ENCODE data around the gene GPR78. TPM values are rescaled to one million over a fixed set of nuclear protein-coding genes. Genes with fewer than 3 reads are reported as not detected.

GPR78 gene
- total RNA-seq, 1 experiment from 2014 or later, result 5.7 TPM

DNA sequence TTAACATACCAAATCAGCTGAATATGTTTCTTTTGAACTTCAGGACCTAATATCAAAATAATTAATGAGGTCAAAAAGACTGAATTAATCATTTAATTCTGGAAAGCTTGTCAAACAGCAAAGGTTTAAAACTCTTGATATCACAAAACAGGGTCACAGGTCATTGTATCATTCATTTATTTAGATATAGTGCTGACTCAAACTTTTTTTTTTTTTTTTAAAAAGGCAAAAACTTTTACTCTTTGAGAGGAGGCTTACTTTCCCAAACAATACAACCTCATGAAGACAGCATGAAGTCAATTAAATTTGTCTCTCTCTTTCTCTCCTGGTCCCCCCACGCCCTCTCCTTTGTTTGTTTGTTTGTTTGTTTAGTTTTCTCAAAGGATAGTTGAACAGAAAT lies 15.6 kb upstream of the GPR78 start:
- TF ChIP-seq TCF7 (CRISPR knock-in tag; IDR thresholded peaks at IDR 0.05; ENCODE audit: low read depth) (no peak), SOX15 (CRISPR knock-in tag; IDR thresholded peaks at IDR 0.05) (no peak), E2F4 (CRISPR knock-in tag; IDR thresholded peaks at IDR 0.05; ENCODE audit: borderline replicate concordance, low read depth) (no peak), RORB (CRISPR knock-in tag; IDR thresholded peaks at IDR 0.05) (no peak), CREM (CRISPR knock-in tag; IDR thresholded peaks at IDR 0.05) (no peak), RELA (CRISPR knock-in tag; IDR thresholded peaks at IDR 0.05; ENCODE audit: borderline replicate concordance) (no peak)
- TF ChIP-seq, protein P1, sequence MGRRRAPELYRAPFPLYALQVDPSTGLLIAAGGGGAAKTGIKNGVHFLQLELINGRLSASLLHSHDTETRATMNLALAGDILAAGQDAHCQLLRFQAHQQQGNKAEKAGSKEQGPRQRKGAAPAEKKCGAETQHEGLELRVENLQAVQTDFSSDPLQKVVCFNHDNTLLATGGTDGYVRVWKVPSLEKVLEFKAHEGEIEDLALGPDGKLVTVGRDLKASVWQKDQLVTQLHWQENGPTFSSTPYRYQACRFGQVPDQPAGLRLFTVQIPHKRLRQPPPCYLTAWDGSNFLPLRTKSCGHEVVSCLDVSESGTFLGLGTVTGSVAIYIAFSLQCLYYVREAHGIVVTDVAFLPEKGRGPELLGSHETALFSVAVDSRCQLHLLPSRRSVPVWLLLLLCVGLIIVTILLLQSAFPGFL (CRISPR knock-in tag; IDR thresholded peaks at IDR 0.05; ENCODE audit: borderline replicate concordance), result no peak
- TF ChIP-seq, protein P2, sequence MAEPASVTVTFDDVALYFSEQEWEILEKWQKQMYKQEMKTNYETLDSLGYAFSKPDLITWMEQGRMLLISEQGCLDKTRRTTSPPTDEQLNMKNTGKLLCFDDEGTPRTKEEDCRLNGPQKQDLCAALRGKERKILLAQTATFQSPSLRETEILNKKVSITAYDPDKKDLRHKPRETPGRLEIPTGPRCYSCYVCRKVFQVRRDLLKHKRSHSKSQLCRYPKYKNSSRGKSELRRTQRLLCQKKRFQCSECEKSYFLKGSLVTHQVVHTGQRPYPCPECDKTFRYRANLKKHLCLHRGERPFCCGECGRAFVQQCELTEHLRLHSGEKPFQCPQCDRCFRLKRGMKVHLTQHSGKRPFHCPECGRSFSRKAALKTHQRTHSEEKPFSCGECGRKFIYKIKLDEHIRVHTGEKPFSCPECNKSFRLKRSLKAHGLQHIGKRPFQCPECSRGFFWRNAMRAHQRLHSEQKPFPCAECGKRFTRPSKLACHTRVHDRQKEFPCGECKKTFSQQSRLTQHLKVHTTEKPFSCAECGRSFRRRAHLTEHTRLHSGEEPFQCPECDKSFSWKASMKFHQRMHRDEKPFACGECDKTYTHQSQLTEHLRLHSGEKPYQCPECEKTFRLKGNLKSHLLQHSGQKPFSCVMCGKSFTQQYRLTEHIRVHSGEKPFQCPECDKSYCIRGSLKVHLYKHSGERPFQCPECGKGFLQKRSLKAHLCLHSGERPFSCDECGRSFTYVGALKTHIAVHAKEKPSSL (CRISPR knock-in tag; conservative IDR thresholded peaks at IDR 0.05), result no peak
- POLR2A ChIA-PET, result no interaction called here
- H3K36me3 Mint-ChIP-seq, result peaks cover 3% of the 10 kb centered on the region; the same call in 1 of the 2 replicates
- H3K9me3 Mint-ChIP-seq, result peaks cover 3% of the 10 kb centered on the region
- CTCF ChIA-PET, result no interaction called here
- no peak for DNase-seq (ENCODE audit: low spot score)
- no peak overlapping the region for H3K27ac Mint-ChIP-seq
- ATAC-seq, result no peak
- no peak overlapping the region for H3K4me3 Mint-ChIP-seq
- no peaks in the 10 kb centered on the region for H3K27me3 Mint-ChIP-seq (ENCODE audit: low read depth)
- H3K4me1 Mint-ChIP-seq, result peaks cover 37% of the 10 kb centered on the region

GRCh38 chr4:8568068-8568668 lies 12.0 kb upstream of the GPR78 start:
- no peak for DNase-seq (ENCODE audit: low spot score)
- peak; percentile 96 for ATAC-seq
- H3K27me3 Mint-ChIP-seq (ENCODE audit: low read depth), result no peaks in the 10 kb centered on the region
- POLR2A ChIA-PET, result no interaction called here
- H3K4me1 Mint-ChIP-seq, result peaks cover 36% of the 10 kb centered on the region
- peaks cover 1% of the 10 kb centered on the region; the same call in 1 of the 2 replicates for H3K36me3 Mint-ChIP-seq
- H3K4me3 Mint-ChIP-seq, result peak overlapping the region; percentile 3; the same call in 1 of the 2 replicates
- H3K9me3 Mint-ChIP-seq, result peaks cover under 1% of the 10 kb centered on the region
- TF ChIP-seq ZNF219 (CRISPR knock-in tag; IDR thresholded peaks at IDR 0.05; ENCODE audit: borderline replicate concordance) (no peak), JUN (CRISPR knock-in tag; IDR thresholded peaks at IDR 0.05) (no peak), ZNF396 (CRISPR knock-in tag; IDR thresholded peaks at IDR 0.05; ENCODE audit: borderline replicate concordance) (no peak), TEAD1 (CRISPR knock-in tag; IDR thresholded peaks at IDR 0.05) (0 out of 2 replicates have a peak, but pooled peaks have one; percentile 63), MXD4 (CRISPR knock-in tag; IDR thresholded peaks at IDR 0.05; ENCODE audit: borderline replicate concordance) (no peak), ZMAT4 (CRISPR knock-in tag; IDR thresholded peaks at IDR 0.05) (no peak), TEAD4 (CRISPR knock-in tag; IDR thresholded peaks at IDR 0.05) (peak; percentile 49; the same call in 1 of the 2 replicates), GRHL2 (CRISPR knock-in tag; IDR thresholded peaks at IDR 0.05; ENCODE audit: insufficient replicate concordance, severe bottlenecking) (no peak), PRRX2 (CRISPR knock-in tag; IDR thresholded peaks at IDR 0.05) (no peak), ZNF423 (CRISPR knock-in tag; IDR thresholded peaks at IDR 0.05) (no peak), E2F4 (CRISPR knock-in tag; IDR thresholded peaks at IDR 0.05; ENCODE audit: borderline replicate concordance, low read depth) (no peak), SOX15 (CRISPR knock-in tag; IDR thresholded peaks at IDR 0.05) (no peak)
- H3K27ac Mint-ChIP-seq, result peak overlapping the region; percentile 96
- CTCF ChIA-PET, result interaction anchor here (1.1 to 2.4 kb wide), 4 partner anchors 12 to 39 kb away, joined by 3 to 10 read pairs (median 4); partner anchors contain the start of gene GPR78
